GM23248 (cell line): ENCODE measurements around the gene SPINK1.

Experiments used
- EZH2 ChIP-seq: fragments of 200-600 bp; sonication (generic); IDR thresholded peaks from 2 replicates; pipeline ENCODE4 v1.6.1; 2018; ENCODE audit warnings: antibody characterized with exemption, mild to moderate bottlenecking; ENCODE audit not compliant: insufficient read depth, poor library complexity, severe bottlenecking
- EZH2phosphoT487 ChIP-seq: fragments of 200-600 bp; sonication (generic); IDR thresholded peaks from 2 replicates; pipeline ENCODE4 v1.6.1; 2018; ENCODE audit warnings: antibody characterized with exemption, moderate library complexity, mild to moderate bottlenecking, low read depth; ENCODE audit not compliant: insufficient read depth

DNA sequence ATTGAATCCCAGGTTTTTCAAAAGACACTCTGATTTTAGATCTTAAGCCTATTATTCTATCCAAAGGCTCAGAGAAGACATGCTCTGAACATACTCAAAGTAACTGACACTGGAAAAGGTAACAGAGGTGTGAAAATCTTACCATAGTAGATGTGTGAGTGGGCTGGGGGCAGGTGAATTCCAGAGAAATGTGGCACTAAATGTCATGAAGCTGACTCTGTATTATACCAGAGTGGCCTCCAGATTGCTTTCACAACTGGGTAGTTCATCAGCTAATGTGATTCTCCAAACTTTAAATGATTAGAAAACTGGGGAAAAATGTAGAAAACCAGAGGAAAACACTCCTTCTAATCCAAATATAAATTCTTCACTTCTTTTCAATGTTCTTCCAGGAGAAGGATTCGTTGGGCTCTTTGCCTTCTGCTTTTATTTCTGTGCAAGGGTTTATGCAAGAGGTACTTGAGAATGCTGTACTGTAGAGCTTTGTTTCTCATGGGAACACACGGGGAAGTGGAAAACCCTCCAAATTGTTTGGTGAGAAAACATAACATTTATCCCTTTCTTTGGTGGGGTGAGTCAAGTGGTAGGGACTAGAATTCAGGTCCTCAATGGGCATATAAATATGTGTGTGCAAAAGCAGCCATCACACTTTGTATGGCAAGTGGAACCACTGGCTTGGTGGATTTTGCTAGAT is 46.7 kb upstream of the SPINK1 start, which contains the start of gene SCGB3A2:
- no peak for TF ChIP-seq EZH2
- no peak for TF ChIP-seq EZH2phosphoT487
